AG04450 (cell line): ENCODE results near the gene NUB1. TPM values are rescaled to one million over a fixed set of nuclear protein-coding genes. Genes with fewer than 3 reads are reported as not detected.

Experiments
- CTCF ChIA-PET: fragments of 300-600, 350-600 bp; formaldehyde crosslinking; extraction: SDS; loops from one replicate; lab custom pipeline; 2022; ENCODE audit warnings: antibody characterized with exemption, inconsistent platforms; lab: Charles Lee
- POLR2A ChIA-PET: fragments of 350-600 bp; formaldehyde crosslinking; extraction: SDS; loops from one replicate; lab custom pipeline; 2021; ENCODE audit warnings: antibody characterized with exemption, inconsistent platforms; lab: Yijun Ruan, JAX
- DNase-seq: peaks from one replicate; pipeline ENCODE4 v3.0.0-alpha.2; 2011; ENCODE audit warnings: low read depth, low spot score
- H3K27ac ChIP-seq: one replicate; pipeline ENCODE4 v1.5.1; 2012; ENCODE audit warnings: low read depth, low read length, control low read depth
- H3K27me3 ChIP-seq: one replicate; pipeline ENCODE4 v1.6.0; 2012; ENCODE audit warnings: low read length; ENCODE audit not compliant: control insufficient read depth, insufficient read depth
- H3K4me3 ChIP-seq: 2 replicates; pipeline ENCODE4 v1.5.1; 2011; ENCODE audit warnings: mild to moderate bottlenecking, low read depth, low read length, control low read depth
- H3K9me3 ChIP-seq: 2 replicates; pipeline ENCODE4 v1.5.1; 2012; ENCODE audit warnings: low read length; ENCODE audit not compliant: control insufficient read depth, insufficient read depth
- polyA plus RNA-seq: library from polyadenylated mRNA; depleted of rRNA; stranded (reverse); fragments of >200 nt; gene quantifications from 2 replicates; pipeline ENCODE4 v1.2.3, GENCODE V29; 2011
- TF ChIP-seq, protein P1 (sequence below): IDR thresholded peaks from 2 replicates; pipeline ENCODE4 v1.5.1; 2011; ENCODE audit warnings: low read depth, low read length, control low read depth, inconsistent platforms

The NUB1 gene
- polyA plus RNA-seq, 1 experiment = 64.1 TPM

DNA sequence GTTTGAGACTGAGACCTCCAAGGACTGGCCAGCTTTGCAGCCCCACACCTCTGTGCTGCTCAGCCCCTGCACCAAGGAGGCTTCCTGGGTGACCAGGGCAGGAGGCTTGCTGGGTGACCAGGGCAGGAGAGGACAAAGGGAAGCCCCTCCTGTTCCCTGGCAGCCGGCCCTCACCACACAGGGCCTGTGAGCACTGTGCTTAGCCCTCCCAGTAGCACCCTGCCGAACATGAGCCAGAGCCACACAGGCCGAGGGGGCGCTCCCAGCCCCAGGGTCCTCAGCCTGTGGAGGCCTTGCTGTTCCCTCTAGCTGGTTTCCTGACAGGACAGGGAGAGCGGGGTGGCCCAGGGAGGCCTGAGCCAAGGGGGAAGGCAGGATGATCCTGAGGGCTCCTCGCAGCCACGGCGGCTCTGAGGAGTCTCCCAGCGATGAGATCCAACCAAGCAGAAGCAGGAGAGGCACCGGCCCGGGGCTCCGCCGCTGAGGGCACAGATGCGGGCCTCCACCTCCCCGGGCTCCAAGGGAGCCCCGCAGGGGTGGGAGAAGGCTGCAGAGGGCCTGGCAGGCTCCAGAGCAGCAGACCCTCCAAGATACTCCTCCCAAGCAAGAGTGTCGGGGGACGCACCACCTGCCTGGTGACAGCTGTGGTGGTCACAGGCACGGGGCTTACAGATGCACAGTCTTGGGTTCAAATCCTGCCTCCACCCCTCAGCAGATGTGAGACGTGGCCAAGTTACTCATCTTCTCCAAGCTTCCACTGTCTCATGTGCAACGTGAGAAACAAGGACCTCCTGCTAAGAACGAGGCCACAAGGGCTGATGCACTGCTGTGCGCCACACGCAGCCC is 45.8 kb downstream of the NUB1 start:
- ChIA-PET CTCF (no interaction called here), POLR2A (no interaction called here)
- Histone ChIP-seq H3K27ac (no peak overlapping the region), H3K27me3 (peaks cover 62% of the 10 kb centered on the region), H3K4me3 (no peak overlapping the region), H3K9me3 (no peaks in the 10 kb centered on the region; the same call in 1 of the 2 replicates)
- TF ChIP-seq, protein P1, sequence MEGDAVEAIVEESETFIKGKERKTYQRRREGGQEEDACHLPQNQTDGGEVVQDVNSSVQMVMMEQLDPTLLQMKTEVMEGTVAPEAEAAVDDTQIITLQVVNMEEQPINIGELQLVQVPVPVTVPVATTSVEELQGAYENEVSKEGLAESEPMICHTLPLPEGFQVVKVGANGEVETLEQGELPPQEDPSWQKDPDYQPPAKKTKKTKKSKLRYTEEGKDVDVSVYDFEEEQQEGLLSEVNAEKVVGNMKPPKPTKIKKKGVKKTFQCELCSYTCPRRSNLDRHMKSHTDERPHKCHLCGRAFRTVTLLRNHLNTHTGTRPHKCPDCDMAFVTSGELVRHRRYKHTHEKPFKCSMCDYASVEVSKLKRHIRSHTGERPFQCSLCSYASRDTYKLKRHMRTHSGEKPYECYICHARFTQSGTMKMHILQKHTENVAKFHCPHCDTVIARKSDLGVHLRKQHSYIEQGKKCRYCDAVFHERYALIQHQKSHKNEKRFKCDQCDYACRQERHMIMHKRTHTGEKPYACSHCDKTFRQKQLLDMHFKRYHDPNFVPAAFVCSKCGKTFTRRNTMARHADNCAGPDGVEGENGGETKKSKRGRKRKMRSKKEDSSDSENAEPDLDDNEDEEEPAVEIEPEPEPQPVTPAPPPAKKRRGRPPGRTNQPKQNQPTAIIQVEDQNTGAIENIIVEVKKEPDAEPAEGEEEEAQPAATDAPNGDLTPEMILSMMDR = no peak
- DNase-seq = no peak

DNA sequence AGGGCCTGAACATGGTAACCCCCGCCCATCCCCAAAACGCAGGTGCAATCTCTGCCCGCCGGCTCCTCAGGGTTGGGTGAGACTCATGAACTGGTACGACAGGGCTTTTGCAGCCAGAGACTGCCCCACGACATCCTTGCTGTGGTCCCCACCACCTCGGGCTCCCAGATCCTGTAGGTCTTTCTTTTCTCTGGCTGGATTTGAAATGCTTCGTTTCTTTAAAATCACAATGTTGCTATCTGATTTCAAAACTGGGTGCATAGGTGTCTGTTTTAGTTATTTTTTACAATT is 46.3 kb downstream of the NUB1 start:
- POLR2A ChIA-PET = no interaction called here
- DNase-seq = no peak
- Histone ChIP-seq H3K9me3 (no peaks in the 10 kb centered on the region; the same call in 1 of the 2 replicates), H3K27ac (no peak overlapping the region), H3K27me3 (peaks cover 61% of the 10 kb centered on the region), H3K4me3 (no peak overlapping the region)
- CTCF ChIA-PET = no interaction called here
- TF ChIP-seq, protein P1 = no peak

DNA sequence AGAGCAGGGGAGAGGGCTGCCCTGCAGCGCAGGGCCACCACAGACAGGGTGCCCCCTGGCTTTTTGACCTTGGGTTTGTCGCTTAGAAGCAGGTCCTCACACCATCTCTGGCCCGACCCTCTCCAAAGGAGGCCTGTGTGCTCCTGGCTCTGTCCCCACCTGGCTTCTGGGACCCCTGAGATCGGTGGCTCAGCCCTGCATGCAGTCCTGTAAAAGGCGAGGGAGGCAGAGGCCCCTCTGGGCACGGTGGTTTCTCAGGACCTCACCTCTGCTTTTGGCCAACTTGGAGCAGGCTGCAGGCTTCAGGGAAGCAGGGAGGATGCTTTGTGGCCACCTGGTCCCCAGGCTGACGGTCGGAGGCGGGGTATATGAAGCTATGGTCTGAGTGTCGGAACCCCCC is 46.8 kb downstream of the NUB1 start:
- Histone ChIP-seq H3K27me3 (peaks cover 58% of the 10 kb centered on the region), H3K27ac (no peak overlapping the region), H3K4me3 (no peak overlapping the region), H3K9me3 (no peaks in the 10 kb centered on the region; the same call in 1 of the 2 replicates)
- ChIA-PET CTCF (no interaction called here), POLR2A (no interaction called here)
- TF ChIP-seq, protein P1 = no peak
- DNase-seq = no peak

DNA sequence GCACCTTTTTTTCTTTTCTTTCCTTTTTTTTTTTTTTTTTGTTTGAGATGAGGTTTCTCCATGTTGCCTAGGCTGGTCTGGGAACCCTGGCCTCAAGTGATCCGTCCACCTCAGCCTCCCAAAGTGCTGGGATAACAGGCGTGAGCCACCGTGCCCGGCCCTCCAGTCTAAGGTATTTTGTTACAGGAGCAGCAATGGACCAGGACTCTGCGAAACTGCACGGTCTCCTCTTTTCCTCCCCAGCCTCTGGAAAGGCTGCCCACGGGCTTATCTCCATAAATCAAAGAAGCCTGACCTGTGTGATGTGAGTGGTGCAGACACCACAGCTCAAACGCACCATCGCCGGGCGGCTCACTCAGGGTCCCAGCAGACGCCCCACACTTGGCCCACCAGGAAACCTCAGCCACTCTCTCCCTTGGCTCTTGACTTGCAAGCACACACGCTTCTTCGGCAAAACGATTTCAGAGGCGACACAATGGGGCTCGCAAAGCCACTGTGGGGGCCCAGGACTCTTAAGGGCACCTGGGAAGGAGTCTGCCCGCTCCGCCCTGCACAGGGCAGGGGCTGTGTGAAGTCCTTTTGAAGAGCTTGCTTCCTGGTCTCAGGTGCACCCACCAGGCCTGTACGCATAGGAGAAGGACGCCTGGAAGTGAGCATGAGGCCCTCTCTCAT is 47.6 kb downstream of the NUB1 start:
- CTCF ChIA-PET = no interaction called here

More for the DNA sequence above, 47.6 kb downstream of the NUB1 start:
- H3K9me3 ChIP-seq = no peaks in the 10 kb centered on the region; the same call in 1 of the 2 replicates
- H3K4me3 ChIP-seq = no peak overlapping the region
- peaks cover 53% of the 10 kb centered on the region for H3K27me3 ChIP-seq
- no peak overlapping the region for H3K27ac ChIP-seq
- TF ChIP-seq, protein P1 = no peak
- POLR2A ChIA-PET = no interaction called here
- DNase-seq = no peak
